Measurements from ENCODE around the gene SDHB.

Gene SDHB

GRCh38 chr1:17045634-17046333 is 8.0 kb downstream of the SDHB start:
- peak; percentile 59 for DNase-seq (ENCODE audit: low spot score)

GRCh38 chr1:17045150-17045549 is 8.7 kb downstream of the SDHB start:
- DNase-seq (ENCODE audit: low spot score): no peak

GRCh38 chr1:17043676-17044075 is 10.2 kb downstream of the SDHB start:
- DNase-seq (ENCODE audit: low spot score): no peak

- no peak for DNase-seq (ENCODE audit: low spot score)
These were observed 13.7 kb downstream of the SDHB start for GRCh38 chr1:17040135-17040534.

GRCh38 chr1:17039522-17039921 is 14.3 kb downstream of the SDHB start:
- no peak for DNase-seq (ENCODE audit: low spot score)

GRCh38 chr1:17033481-17033880 is 20.4 kb downstream of the SDHB start:
- DNase-seq (ENCODE audit: low spot score): no peak

- no peak for DNase-seq (ENCODE audit: low spot score)
These were observed 21.1 kb downstream of the SDHB start for GRCh38 chr1:17032741-17033140.

GRCh38 chr1:17031436-17031835 is 22.4 kb downstream of the SDHB start:
- DNase-seq (ENCODE audit: low spot score): no peak

GRCh38 chr1:17030206-17030605 is 23.6 kb downstream of the SDHB start:
- no peak for DNase-seq (ENCODE audit: low spot score)

GRCh38 chr1:17028662-17029188 is 25.1 kb downstream of the SDHB start:
- no peak for DNase-seq (ENCODE audit: low spot score)

- no peak for DNase-seq (ENCODE audit: low spot score)
These were observed 25.9 kb downstream of the SDHB start for GRCh38 chr1:17027900-17028299.

GRCh38 chr1:17027403-17027802 is 26.4 kb downstream of the SDHB start:
- no peak for DNase-seq (ENCODE audit: low spot score)

- DNase-seq (ENCODE audit: low spot score): no peak
These were observed 29.1 kb downstream of the SDHB start for GRCh38 chr1:17024721-17025120.

- DNase-seq (ENCODE audit: low spot score): no peak
These were observed 30.3 kb downstream of the SDHB start for GRCh38 chr1:17023573-17023972.

GRCh38 chr1:17023102-17023501 is 30.7 kb downstream of the SDHB start:
- no peak for DNase-seq (ENCODE audit: low spot score)

GRCh38 chr1:17021896-17022295 is 31.9 kb downstream of the SDHB start:
- no peak for DNase-seq (ENCODE audit: low spot score)

GRCh38 chr1:17020502-17020901 is 33.3 kb downstream of the SDHB start:
- no peak for DNase-seq (ENCODE audit: low spot score)

- no peak for DNase-seq (ENCODE audit: low spot score)
These were observed 35.0 kb downstream of the SDHB start for GRCh38 chr1:17018849-17019248.

- DNase-seq (ENCODE audit: low spot score): no peak
These were observed 36.4 kb downstream of the SDHB start for GRCh38 chr1:17017435-17017834.

GRCh38 chr1:17016317-17016661 is 37.5 kb downstream of the SDHB start:
- no peak for DNase-seq (ENCODE audit: low spot score)

GRCh38 chr1:17014671-17015567 is 38.9 kb downstream of the SDHB start:
- DNase-seq (ENCODE audit: low spot score): no peak

GRCh38 chr1:17013491-17014320 is 40.1 kb downstream of the SDHB start:
- no peak for DNase-seq (ENCODE audit: low spot score)

Measured in hematopoietic multipotent progenitor cell treated with erythropoietin and hydrocortisone succinate and interleukin-3 and kit ligand, for 17 days (in vitro differentiated cells).